GM04504 (cell line): ENCODE data around the gene ATG3.
"Not testable (repeated sequence)": the region's sequence is repeated elsewhere in the genome, so short reads cannot be mapped to it uniquely, and the experiment has no call there.

Experiments
- DNase-seq: peaks from one replicate; pipeline ENCODE4 v3.0.0-alpha.2; 2012; ENCODE audit warnings: low read depth

Gene ATG3

DNA sequence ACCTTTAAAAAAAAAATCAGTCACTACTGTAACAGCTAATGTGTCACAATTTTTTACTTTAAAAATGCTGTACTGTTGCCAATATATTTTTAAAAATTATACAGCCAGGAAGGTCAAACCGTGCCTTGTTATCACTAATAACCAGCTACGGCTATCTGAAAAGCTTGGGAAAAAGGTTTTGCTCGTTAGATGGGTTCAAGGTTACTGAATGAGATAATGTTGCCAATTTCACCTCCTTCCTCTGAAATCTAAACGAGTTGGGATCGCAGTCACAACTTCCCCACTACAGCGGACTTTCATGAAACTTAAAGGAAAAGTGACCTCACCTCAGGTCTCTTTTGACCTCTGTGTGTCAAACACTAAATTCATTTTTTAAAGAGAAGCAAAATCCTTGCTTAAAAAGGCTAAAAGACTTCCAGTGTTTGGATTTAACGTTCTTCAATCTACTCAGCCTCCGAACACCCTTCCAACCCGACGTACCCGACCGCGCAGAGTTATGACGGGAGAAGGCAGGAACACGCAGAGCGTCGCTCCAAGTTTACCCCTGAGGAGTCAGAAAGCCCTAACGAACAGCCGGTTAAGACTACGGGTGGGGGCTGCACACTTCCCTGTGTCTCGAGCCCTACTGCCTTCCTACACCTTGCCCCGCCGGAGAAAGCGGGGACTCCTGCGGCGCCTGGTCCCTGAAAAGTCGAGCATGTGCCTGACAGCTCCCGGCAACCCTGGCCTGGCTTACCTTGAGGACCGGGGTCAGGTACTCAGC is 860 bp downstream of the ATG3 start:
- peak; percentile 67 for DNase-seq

GRCh38 chr3:112560307-112560706 is 1.5 kb downstream of the ATG3 start:
- no peak for DNase-seq

GRCh38 chr3:112557976-112558375 is 3.8 kb downstream of the ATG3 start:
- DNase-seq, result no peak

GRCh38 chr3:112555535-112556170 is 6.1 kb downstream of the ATG3 start:
- DNase-seq, result no peak

GRCh38 chr3:112550859-112551258 is 10.9 kb downstream of the ATG3 start:
- no peak for DNase-seq

DNA sequence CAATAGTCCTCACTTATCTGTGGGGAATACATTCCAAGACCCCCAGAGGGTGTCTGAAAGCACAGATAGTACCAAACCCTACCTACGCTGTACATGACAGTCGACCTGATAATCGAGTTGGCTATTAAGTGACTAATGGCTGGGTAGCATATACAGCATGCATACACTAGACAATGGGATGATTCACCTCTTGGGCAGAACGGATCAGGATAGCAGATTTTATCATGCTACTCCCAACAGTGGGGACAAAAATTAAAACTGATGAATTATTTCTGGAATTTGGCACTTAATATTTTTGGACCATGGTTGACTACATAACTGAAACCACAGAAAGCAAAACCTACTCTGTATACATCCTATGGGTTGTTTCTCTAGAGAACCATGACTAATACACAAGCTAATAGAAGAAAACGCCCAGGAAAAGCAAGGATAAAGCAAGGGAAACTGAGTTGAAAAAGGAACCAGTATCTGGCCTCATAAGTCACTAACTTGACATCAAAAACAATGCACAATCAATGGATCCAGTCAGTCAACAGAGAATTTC is 15.5 kb downstream of the ATG3 start:
- no peak for DNase-seq

GRCh38 chr3:112539825-112540650 is 21.7 kb downstream of the ATG3 start:
- no peak for DNase-seq

DNA sequence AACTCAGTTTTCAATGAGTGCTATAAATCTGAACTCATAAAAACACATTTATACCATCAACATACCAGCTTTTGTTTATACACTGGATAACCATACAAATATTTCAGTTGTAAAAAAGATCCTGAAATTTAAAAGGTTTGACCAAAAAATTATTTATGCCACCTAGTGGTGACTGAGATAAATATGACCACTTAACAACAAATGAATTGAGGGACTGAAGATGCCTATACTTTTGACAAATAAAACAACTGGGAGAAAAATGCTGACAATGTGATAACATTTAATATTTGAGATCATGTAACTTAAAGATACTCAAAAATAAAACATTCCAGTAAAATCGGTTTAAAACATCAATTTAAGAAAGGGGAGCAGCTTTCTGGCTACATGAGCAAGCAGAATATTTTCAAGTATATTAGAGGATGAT is 30.4 kb downstream of the ATG3 start:
- DNase-seq, result peak; percentile 8

DNA sequence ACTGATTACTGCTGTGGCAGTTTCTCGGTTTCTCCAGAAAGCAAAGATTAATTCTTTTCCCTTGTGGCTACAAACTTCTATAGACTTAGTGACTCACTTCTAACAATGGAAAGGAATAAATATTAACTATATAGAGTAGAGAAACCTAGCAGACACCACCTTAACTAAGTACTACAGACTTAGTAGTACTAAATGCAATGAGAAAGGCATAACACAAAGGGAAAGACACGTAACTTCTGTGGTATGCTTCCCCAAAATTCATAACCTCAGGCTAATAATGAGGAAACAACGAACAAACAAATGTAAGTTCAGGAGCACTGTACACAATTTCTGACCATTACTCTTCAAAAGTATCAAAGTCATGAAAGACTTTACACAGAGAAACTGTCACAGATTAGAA is 31.2 kb downstream of the ATG3 start:
- DNase-seq, result no peak

GRCh38 chr3:112524127-112524526 is 37.6 kb downstream of the ATG3 start:
- DNase-seq, result not testable (repeated sequence)

DNA sequence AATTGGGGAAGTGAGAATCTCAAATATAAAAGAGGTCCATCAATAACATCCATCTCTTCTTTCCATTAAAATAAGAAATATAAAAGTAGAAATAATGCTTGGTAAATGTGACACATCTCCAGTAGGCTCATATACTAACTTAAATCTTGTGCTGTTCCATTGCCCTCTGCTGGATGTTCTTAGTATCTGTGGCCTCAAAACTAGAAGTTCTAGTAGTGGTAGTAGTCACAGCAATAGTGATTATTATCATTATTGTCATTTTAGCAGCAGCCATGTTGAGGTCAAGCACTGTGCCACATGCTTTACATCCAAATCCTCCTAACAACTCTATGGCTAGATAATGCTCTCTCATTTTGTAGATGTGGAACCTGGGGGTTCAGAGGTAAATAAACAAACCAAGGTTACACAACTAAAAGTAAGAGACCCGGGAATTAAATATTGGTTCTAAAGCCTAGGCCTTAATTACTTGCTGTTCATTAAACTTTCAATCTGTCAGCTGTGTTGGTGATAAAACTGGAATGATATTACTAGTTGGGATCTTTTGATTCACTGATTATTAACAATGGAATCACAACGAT is 42.2 kb downstream of the ATG3 start:
- DNase-seq, result peak; percentile 19

DNA sequence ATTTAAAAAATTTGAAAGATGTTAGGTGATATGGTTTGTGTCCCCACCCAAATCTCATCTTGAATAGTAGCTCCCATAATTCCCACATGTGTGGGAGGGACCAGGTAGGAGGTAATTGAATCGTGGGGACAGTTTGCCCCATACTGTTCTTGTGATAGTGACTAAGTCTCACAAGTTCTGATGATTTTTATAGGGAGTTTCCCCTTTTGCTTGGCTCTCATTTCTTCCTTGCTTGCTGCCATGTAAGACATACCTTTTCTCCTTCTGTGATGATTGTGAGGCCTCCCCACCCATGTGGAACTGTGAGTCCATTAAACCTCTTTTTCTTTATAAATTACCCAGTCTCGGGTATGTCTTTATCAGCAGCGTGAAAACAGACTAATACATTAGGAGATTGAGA is 42.8 kb downstream of the ATG3 start:
- DNase-seq, result not testable (repeated sequence)

DNA sequence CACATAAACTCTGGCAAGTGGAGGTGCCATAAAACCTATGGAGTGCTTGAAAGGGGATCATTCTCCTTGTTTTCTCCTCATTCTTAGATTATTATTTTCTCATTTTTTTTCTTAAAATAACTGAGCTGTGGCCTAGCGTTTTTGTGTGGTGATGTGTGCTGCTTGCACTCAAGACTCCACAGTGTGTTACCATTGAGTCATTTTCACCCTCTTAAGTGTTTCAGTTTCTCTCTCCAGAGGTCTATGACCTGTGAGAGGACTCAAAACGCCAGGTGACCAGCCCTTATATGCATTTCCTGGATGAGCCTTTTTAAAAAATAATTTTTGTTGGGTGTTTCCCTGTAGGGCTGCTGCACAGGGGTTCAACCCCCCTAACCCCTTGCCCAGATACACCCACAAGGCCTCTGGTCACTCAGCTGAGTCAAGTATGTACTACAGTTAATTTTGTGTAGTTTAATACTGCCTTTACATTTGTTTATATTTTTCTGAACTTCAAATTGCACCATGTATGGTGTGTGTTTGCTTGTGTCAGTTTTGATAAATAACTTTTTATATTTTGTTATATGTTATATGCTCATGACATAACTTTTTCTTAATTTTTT is 47.1 kb downstream of the ATG3 start:
- DNase-seq, result no peak

GRCh38 chr3:112512320-112512719 is 49.4 kb downstream of the ATG3 start:
- no peak for DNase-seq

GRCh38 chr3:112508860-112509259 is 52.9 kb downstream of the ATG3 start:
- no peak for DNase-seq

DNA sequence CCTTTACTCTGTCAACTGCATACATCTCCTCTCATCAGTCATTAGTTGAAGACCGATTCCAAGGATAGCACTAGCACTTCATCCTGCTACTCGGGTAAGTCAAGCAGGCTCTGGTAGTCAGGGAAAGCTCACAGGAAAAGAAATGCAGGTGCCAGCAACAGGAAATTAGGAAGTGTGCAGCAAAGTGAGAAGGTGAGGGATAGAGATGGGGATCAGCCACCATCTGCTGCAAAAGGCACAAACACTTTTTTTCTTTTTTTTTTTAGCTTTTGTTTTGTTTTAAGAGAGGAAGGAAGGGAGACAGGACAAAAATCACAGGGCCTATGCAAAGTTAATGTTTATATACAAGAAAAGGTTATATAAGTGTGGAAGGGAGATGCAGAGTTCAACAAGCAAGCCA is 53.5 kb downstream of the ATG3 start:
- DNase-seq, result no peak

DNA sequence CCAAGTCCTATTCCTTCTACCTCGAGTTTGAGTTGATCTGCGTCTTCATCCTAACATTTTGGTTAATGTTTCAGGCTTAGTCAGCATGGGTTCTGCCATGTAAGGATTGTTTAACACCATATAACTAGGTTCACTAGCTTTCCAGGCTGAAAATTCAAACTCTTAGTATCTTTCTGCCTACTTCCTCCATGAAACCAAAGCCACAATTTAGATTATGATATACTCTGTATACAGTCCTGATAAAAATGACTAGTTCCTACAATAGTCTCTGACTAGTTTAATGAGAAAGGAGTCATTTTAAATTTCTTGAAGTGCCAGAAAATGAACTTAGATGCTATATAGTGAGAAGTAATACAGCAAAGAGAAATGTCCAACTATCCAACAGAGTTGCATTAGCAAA is 55.9 kb downstream of the ATG3 start:
- DNase-seq, result no peak

DNA sequence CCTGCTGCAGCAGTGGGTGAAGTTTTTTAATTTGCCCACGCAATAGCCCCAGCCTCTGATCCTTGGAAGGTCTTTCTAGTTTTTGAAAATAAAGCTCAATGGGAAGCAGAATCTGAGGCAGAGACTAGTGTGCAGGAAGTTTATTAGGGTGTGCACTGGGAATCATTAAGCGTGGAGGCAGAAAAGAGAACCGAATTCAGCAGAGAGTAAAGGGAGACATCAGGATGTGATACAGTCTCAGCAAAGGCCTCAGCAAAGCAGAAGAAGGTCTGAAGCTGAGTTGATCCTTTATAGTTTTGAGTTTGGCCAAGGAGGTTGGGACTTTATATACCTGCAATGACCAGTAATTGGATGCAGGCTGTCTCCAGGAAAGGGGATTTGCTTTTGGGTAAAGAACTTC is 57.6 kb downstream of the ATG3 start:
- no peak for DNase-seq

- no peak for DNase-seq
Measured at GRCh38 chr3:112503304-112503972, 58.3 kb downstream of the ATG3 start.

GRCh38 chr3:112500621-112501020 is 61.1 kb downstream of the ATG3 start:
- DNase-seq, result no peak
